Mesenchymal stem cell (in vitro differentiated cells and primary cell): ENCODE data around the gene MORN2. TPM values are rescaled to one million over a fixed set of nuclear protein-coding genes. Genes with fewer than 3 reads are reported as not detected.

Experiments used
- DNase-seq: peaks from one replicate; pipeline ENCODE4 v3.0.0-alpha.2; 2013
- H2AFZ ChIP-seq: one replicate; pipeline ENCODE4 v1.6.1; 2013; ENCODE audit warnings: low read depth, mild to moderate bottlenecking, control low read depth, inconsistent platforms, low read length, moderate library complexity
- H2AK5ac ChIP-seq: 2 replicates; pipeline ENCODE4 v1.6.1; 2013; ENCODE audit warnings: low read length, moderate library complexity, mild to moderate bottlenecking, inconsistent platforms; ENCODE audit not compliant: severe bottlenecking
- H2BK120ac ChIP-seq: one replicate; pipeline ENCODE4 v1.6.1; 2013; ENCODE audit warnings: low read depth, mild to moderate bottlenecking, inconsistent platforms, low read length, moderate library complexity
- H2BK12ac ChIP-seq, 2 experiments: one replicate each; pipeline ENCODE4 v1.6.1; 2013; ENCODE audit warnings: inconsistent platforms in 2 of 2, low read length in 2 of 2, mild to moderate bottlenecking in 2 of 2, moderate library complexity in 2 of 2, control low read depth in 1 of 2
- H2BK15ac ChIP-seq: one replicate; pipeline ENCODE4 v1.6.1; 2013; ENCODE audit warnings: mild to moderate bottlenecking, low read depth, inconsistent platforms; ENCODE audit not compliant: poor library complexity, severe bottlenecking
- H2BK5ac ChIP-seq: 2 replicates; pipeline ENCODE4 v1.6.1; 2013; ENCODE audit warnings: low read depth, mild to moderate bottlenecking, low read length, control low read depth, inconsistent platforms; ENCODE audit not compliant: poor library complexity, severe bottlenecking
- H3K14ac ChIP-seq, 2 experiments: one replicate each; pipeline ENCODE4 v1.6.1; 2013; ENCODE audit warnings: inconsistent platforms in 2 of 2, low read length in 2 of 2, control low read depth in 1 of 2, mild to moderate bottlenecking in 1 of 2, moderate library complexity in 1 of 2
- H3K18ac ChIP-seq, 2 experiments: one replicate each; pipeline ENCODE4 v1.6.1; 2013; ENCODE audit warnings: inconsistent platforms in 2 of 2, low read length in 2 of 2, control low read depth in 1 of 2, low read depth in 1 of 2, mild to moderate bottlenecking in 1 of 2
- H3K23ac ChIP-seq, 2 experiments: one replicate each; pipeline ENCODE4 v1.6.1; 2013; ENCODE audit warnings: inconsistent platforms in 2 of 2, low read length in 2 of 2, mild to moderate bottlenecking in 2 of 2, moderate library complexity in 2 of 2, control low read depth in 1 of 2
- H3K27ac ChIP-seq: 2 replicates; pipeline ENCODE4 v1.5.1; 2013; ENCODE audit warnings: mild to moderate bottlenecking, moderate library complexity, low read length, control low read depth, inconsistent platforms; ENCODE audit not compliant: poor library complexity, severe bottlenecking
- H3K27me3 ChIP-seq, 2 experiments: 2 replicates each; pipeline versions ENCODE4 v1.6.1 to v1.7.0; 2013; ENCODE audit warnings: low read length in 2 of 2, mild to moderate bottlenecking in 2 of 2, moderate library complexity in 2 of 2, control low read depth in 1 of 2, inconsistent platforms in 1 of 2; ENCODE audit not compliant: control insufficient read depth in 1 of 2, insufficient read depth in 1 of 2
- H3K36me3 ChIP-seq, 2 experiments: 2 replicates each; pipeline versions ENCODE4 v1.6.1 to v1.7.0; 2013; ENCODE audit warnings: low read length in 2 of 2, control low read depth in 1 of 2, inconsistent platforms in 1 of 2, low read depth in 1 of 2, mild to moderate bottlenecking in 1 of 2; ENCODE audit not compliant: insufficient read depth in 2 of 2, control insufficient read depth in 1 of 2
- H3K4ac ChIP-seq, 2 experiments: one replicate each; pipeline ENCODE4 v1.6.1; 2013; ENCODE audit warnings: inconsistent platforms in 2 of 2, low read length in 2 of 2, mild to moderate bottlenecking in 2 of 2, moderate library complexity in 2 of 2, control low read depth in 1 of 2, low read depth in 1 of 2
- H3K4me1 ChIP-seq: 2 replicates; pipeline ENCODE4 v1.6.1; 2013; ENCODE audit warnings: low read depth, low read length, control low read depth; ENCODE audit not compliant: control insufficient read depth, insufficient read depth
- H3K4me2 ChIP-seq: 2 replicates; pipeline ENCODE4 v1.6.1; 2013; ENCODE audit warnings: low read length, mild to moderate bottlenecking, inconsistent platforms; ENCODE audit not compliant: poor library complexity, severe bottlenecking
- H3K4me3 ChIP-seq, 2 experiments: 2 replicates each; pipeline versions ENCODE4 v1.5.1 to v1.7.0; 2013; ENCODE audit warnings: low read length in 2 of 2, mild to moderate bottlenecking in 2 of 2, control low read depth in 1 of 2, low read depth in 1 of 2; ENCODE audit not compliant: insufficient read depth in 1 of 2
- H3K79me1 ChIP-seq: replicated peaks from 2 replicates; pipeline ENCODE4 v1.6.1; 2013; ENCODE audit warnings: mild to moderate bottlenecking, control low read depth, low read length, inconsistent platforms; ENCODE audit not compliant: poor library complexity, severe bottlenecking
- H3K9ac ChIP-seq: 2 replicates; pipeline ENCODE4 v1.7.0; 2013; ENCODE audit warnings: mild to moderate bottlenecking, low read length, moderate library complexity
- H3K9me3 ChIP-seq: 2 replicates; pipeline ENCODE4 v1.7.0; 2013; ENCODE audit warnings: mild to moderate bottlenecking, low read length; ENCODE audit not compliant: control insufficient read depth
- H4K8ac ChIP-seq: one replicate; pipeline ENCODE4 v1.6.1; 2013; ENCODE audit warnings: inconsistent platforms, mild to moderate bottlenecking, low read length, moderate library complexity
- H4K91ac ChIP-seq: one replicate; pipeline ENCODE4 v1.6.1; 2013; ENCODE audit warnings: mild to moderate bottlenecking, low read length, inconsistent platforms
- WGBS: methylation state at CpG from one replicate; pipeline ENCODE4 v1.1.7; 2013; ENCODE audit warnings: mixed read lengths; 5-methylcytosine and 5-hydroxymethylcytosine counted together
- small RNA-seq: library from polyadenylated mRNA; stranded (forward); fragments of <200 nt; extraction: miRNeasy Mini kit (QIAGEN cat#:217004); gene quantifications from one replicate; pipeline ENCODE3, GENCODE V24; 2013; ENCODE audit warnings: low read depth

The MORN2 gene

GRCh38 chr2:38922902-38923301, 47.1 kb downstream of the MORN2 start:
- Histone ChIP-seq H3K18ac (no peak overlapping the region), H3K4me3 (no peak overlapping the region), H3K4me2 (no peak overlapping the region), H3K27ac (no peak overlapping the region), H2AK5ac (no peak overlapping the region), H3K4me1 (no peaks in the 10 kb centered on the region), H3K14ac (peak overlapping the region in 1 of 2 experiments; percentile 28), H3K4ac (no peak overlapping the region), H3K36me3 (no peaks in the 10 kb centered on the region), H4K8ac (no peak overlapping the region), H3K9ac (no peak overlapping the region), H3K79me1 (no peaks in the 10 kb centered on the region), H3K23ac (no peak overlapping the region), H2BK5ac (no peak overlapping the region), H4K91ac (no peak overlapping the region), H2BK12ac (no peak overlapping the region), H3K27me3 (no peaks in the 10 kb centered on the region), H2AFZ (no peak overlapping the region), H2BK120ac (no peak overlapping the region), H2BK15ac (no peak overlapping the region), H3K9me3 (no peaks in the 10 kb centered on the region)
- WGBS, result no CpG with 5 or more reads among the region's 2 CpGs
- DNase-seq, result no peak

GRCh38 chr2:38925982-38926381, 50.2 kb downstream of the MORN2 start:
- H3K36me3 ChIP-seq, result no peaks in the 10 kb centered on the region
- no peak overlapping the region for H2BK5ac ChIP-seq
- H3K79me1 ChIP-seq, result no peaks in the 10 kb centered on the region
- H3K9ac ChIP-seq, result no peak overlapping the region
- no peak overlapping the region for H2AK5ac ChIP-seq
- H3K4me1 ChIP-seq, result no peaks in the 10 kb centered on the region
- H2BK15ac ChIP-seq, result no peak overlapping the region
- no peak overlapping the region for H3K4me3 ChIP-seq
- no peak overlapping the region for H4K91ac ChIP-seq
- no peak overlapping the region for H2BK120ac ChIP-seq
- no peak overlapping the region for H2AFZ ChIP-seq
- H3K27me3 ChIP-seq, result no peaks in the 10 kb centered on the region
- no peak overlapping the region for H3K23ac ChIP-seq
- no peak for DNase-seq
- WGBS, result 70% methylated on average over 9 of the region's 9 CpGs
- no peak overlapping the region for H3K4ac ChIP-seq
- H2BK12ac ChIP-seq, result no peak overlapping the region
- H3K27ac ChIP-seq, result no peak overlapping the region
- H4K8ac ChIP-seq, result no peak overlapping the region
- no peak overlapping the region for H3K14ac ChIP-seq
- H3K9me3 ChIP-seq, result no peaks in the 10 kb centered on the region
- no peak overlapping the region for H3K18ac ChIP-seq
- H3K4me2 ChIP-seq, result no peak overlapping the region

- no peak overlapping the region for H2BK5ac ChIP-seq
- H4K91ac ChIP-seq, result no peak overlapping the region
- no peak overlapping the region for H3K23ac ChIP-seq
- H3K4me1 ChIP-seq, result peaks cover 1% of the 10 kb centered on the region
- H3K36me3 ChIP-seq, result no peaks in the 10 kb centered on the region
- no peak overlapping the region for H3K9ac ChIP-seq
- H2BK120ac ChIP-seq, result no peak overlapping the region
- H2BK15ac ChIP-seq, result no peak overlapping the region
- no peak overlapping the region for H2BK12ac ChIP-seq
- H3K9me3 ChIP-seq, result no peaks in the 10 kb centered on the region
- H2AK5ac ChIP-seq, result no peak overlapping the region
- WGBS, result 100% methylated on average over 2 of the region's 2 CpGs
- H3K4me2 ChIP-seq, result no peak overlapping the region
- H3K14ac ChIP-seq, result no peak overlapping the region
- H3K79me1 ChIP-seq, result no peaks in the 10 kb centered on the region
- no peak overlapping the region for H3K18ac ChIP-seq
- H3K4ac ChIP-seq, result no peak overlapping the region
- DNase-seq, result no peak
- no peaks in the 10 kb centered on the region for H3K27me3 ChIP-seq
- H2AFZ ChIP-seq, result no peak overlapping the region
- H3K4me3 ChIP-seq, result no peak overlapping the region
- H3K27ac ChIP-seq, result no peak overlapping the region
- H4K8ac ChIP-seq, result no peak overlapping the region
These were observed 54.8 kb downstream of the MORN2 start for GRCh38 chr2:38930600-38930999.

Small RNAs within 50 kb of the gene (small RNA-seq; reads per million reads assigned to genes)
- gene RNU6-851P, result not detected
